Panc1 (cell line): ENCODE data around the gene TWIST2. TPM values are rescaled to one million over a fixed set of nuclear protein-coding genes. Genes with fewer than 3 reads are reported as not detected.
A peak's percentile ranks its signal among the peaks of the same experiment; 100 is the strongest.

Experiments
- ATAC-seq: fragments of 200-7000 bp; cut with Tn5 transposase; 2 replicates; pipeline ENCODE4 v1.9.1; 2020; ENCODE audit warnings: mild to moderate bottlenecking, moderate library complexity
- BruUV-seq: library from RNA; stranded (reverse); fragments of 400-500 nt; replicated peaks from 2 replicates; lab custom pipeline; 2021; lab: Mats Ljungman, UMichigan
- CTCF ChIA-PET: fragments of 300-600 bp; sonication (Branson Sonifier 250); formaldehyde crosslinking; loops from one replicate; lab custom pipeline; 2022; ENCODE audit warnings: antibody characterized with exemption; lab: Charles Lee
- POLR2A ChIA-PET: fragments of 300-600 bp; sonication (Branson Sonifier 250); formaldehyde crosslinking; loops from one replicate; lab custom pipeline; 2022; ENCODE audit warnings: antibody characterized with exemption; lab: Charles Lee
- DNase-seq: peaks from one replicate; pipeline ENCODE4 v3.0.0-alpha.2; 2010; ENCODE audit warnings: low read depth, low spot score
- H3K27ac ChIP-seq: 2 replicates; pipeline ENCODE4 v1.5.1; 2011; ENCODE audit warnings: mild to moderate bottlenecking, low read length, inconsistent platforms
- H3K27me3 ChIP-seq: fragments of 200-500 bp; sonication (Bioruptor generic); 2 replicates; pipeline ENCODE4 v1.6.0; 2014; ENCODE audit warnings: low read length, inconsistent platforms; ENCODE audit not compliant: control insufficient read depth, insufficient read depth
- H3K36me3 ChIP-seq: fragments of 200-500 bp; sonication (Bioruptor generic); 2 replicates; pipeline ENCODE4 v1.5.1; 2014; ENCODE audit warnings: inconsistent platforms, mild to moderate bottlenecking, low read length, moderate library complexity; ENCODE audit not compliant: control insufficient read depth, insufficient read depth
- H3K4me1 ChIP-seq: 2 replicates; pipeline ENCODE4 v1.5.1; 2011; ENCODE audit warnings: inconsistent platforms, mild to moderate bottlenecking, low read length, moderate library complexity; ENCODE audit not compliant: control insufficient read depth, insufficient read depth
- H3K4me3 ChIP-seq, 2 experiments: 2 replicates each; pipeline ENCODE4 v1.5.1; 2011 to 2012; ENCODE audit warnings: low read depth in 2 of 2, low read length in 2 of 2, mild to moderate bottlenecking in 2 of 2, inconsistent platforms in 1 of 2, moderate library complexity in 1 of 2
- H3K9me3 ChIP-seq: fragments of 200-500 bp; sonication (Bioruptor generic); 2 replicates; pipeline ENCODE4 v1.5.1; 2014; ENCODE audit warnings: low read depth, mild to moderate bottlenecking, inconsistent platforms, low read length, moderate library complexity; ENCODE audit not compliant: control insufficient read depth, insufficient read depth
- CTCF ChIP-seq: fragments of 450-650 bp; IDR thresholded peaks from 2 replicates; pipeline ENCODE4 v1.5.1; 2017; ENCODE audit warnings: mild to moderate bottlenecking
- POLR2AphosphoS5 ChIP-seq: IDR thresholded peaks from 2 replicates; pipeline ENCODE4 v1.6.1; 2012; ENCODE audit warnings: mild to moderate bottlenecking, low read depth, low read length, moderate library complexity
- REST ChIP-seq, 2 experiments: IDR thresholded peaks; 2 replicates each; pipeline ENCODE4 v1.6.1; 2011 to 2012; ENCODE audit warnings: low read depth in 2 of 2, control low read depth in 1 of 2, low read length in 1 of 2, mild to moderate bottlenecking in 1 of 2, moderate library complexity in 1 of 2; ENCODE audit not compliant: insufficient read depth in 1 of 2
- SIN3A ChIP-seq: IDR thresholded peaks from 2 replicates; pipeline ENCODE4 v1.6.1; 2012; ENCODE audit warnings: low read depth, mild to moderate bottlenecking, low read length, moderate library complexity, borderline replicate concordance; ENCODE audit not compliant: insufficient read depth
- TCF7L2 ChIP-seq: IDR thresholded peaks from 2 replicates; pipeline ENCODE4 v1.6.1; 2011; ENCODE audit warnings: mild to moderate bottlenecking, low read depth, low read length, inconsistent platforms
- in situ Hi-C: cut with HindIII; loops from 2 replicates; pipeline ENCODE4 v1.10.0; 2016; ENCODE audit warnings: low sequenced_read_pairs, low pct_unique_long_range_greater_than_20kb
- intact Hi-C: fragments of 100-400 bp; cut with micrococcal nuclease; formaldehyde crosslinking; loops from one replicate; pipeline ENCODE4 v1.10.0; 2022; ENCODE audit not compliant: unreplicated experiment
- total RNA-seq: library from RNA; stranded (reverse); gene quantifications from one replicate; pipeline ENCODE4 v1.2.1, GENCODE V29; 2021; ENCODE audit not compliant: unreplicated experiment

Gene TWIST2
- total RNA-seq, 1 experiment from 2014 or later: 4.2 TPM

DNA sequence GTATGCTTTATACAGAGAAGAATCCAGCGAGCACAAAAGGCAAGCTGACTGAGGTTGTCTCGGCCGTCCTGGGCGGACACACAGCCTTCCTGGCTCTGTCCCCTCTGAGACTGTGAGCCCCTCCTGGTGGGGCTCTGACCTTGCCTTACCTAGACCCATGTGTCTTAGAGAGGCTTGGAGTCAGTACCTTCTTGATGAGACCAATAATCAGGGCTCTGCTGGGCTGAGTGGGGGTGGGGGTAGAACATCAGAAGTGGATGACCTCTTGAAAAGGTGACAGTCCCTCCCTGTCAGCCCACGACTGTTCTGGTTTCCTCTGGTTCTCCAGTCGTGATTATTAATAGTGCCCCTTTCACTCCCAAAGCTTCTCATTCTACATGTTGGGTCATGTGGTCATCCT lies 31.2 kb downstream of the TWIST2 start:
- no peak for TF ChIP-seq POLR2AphosphoS5
- TF ChIP-seq SIN3A: no peak
- no peak for TF ChIP-seq TCF7L2
- no peak for TF ChIP-seq REST (IDR thresholded peaks at IDR 0.05; ENCODE audit: insufficient read depth in 1 of 2, low read depth in 2 of 2, low read length in 1 of 2)
- no peak for TF ChIP-seq CTCF
- Histone ChIP-seq H3K4me3 (no peak overlapping the region), H3K9me3 (no peaks in the 10 kb centered on the region), H3K27ac (no peak overlapping the region), H3K4me1 (no peaks in the 10 kb centered on the region), H3K27me3 (no peaks in the 10 kb centered on the region), H3K36me3 (no peaks in the 10 kb centered on the region)
- ChIA-PET POLR2A (no interaction called here), CTCF (no interaction called here)
- no peak for DNase-seq
- BruUV-seq: no TSS peak
- in situ Hi-C loops: no loop called here
- intact Hi-C loops: no loop called here
- ATAC-seq: no peak

DNA sequence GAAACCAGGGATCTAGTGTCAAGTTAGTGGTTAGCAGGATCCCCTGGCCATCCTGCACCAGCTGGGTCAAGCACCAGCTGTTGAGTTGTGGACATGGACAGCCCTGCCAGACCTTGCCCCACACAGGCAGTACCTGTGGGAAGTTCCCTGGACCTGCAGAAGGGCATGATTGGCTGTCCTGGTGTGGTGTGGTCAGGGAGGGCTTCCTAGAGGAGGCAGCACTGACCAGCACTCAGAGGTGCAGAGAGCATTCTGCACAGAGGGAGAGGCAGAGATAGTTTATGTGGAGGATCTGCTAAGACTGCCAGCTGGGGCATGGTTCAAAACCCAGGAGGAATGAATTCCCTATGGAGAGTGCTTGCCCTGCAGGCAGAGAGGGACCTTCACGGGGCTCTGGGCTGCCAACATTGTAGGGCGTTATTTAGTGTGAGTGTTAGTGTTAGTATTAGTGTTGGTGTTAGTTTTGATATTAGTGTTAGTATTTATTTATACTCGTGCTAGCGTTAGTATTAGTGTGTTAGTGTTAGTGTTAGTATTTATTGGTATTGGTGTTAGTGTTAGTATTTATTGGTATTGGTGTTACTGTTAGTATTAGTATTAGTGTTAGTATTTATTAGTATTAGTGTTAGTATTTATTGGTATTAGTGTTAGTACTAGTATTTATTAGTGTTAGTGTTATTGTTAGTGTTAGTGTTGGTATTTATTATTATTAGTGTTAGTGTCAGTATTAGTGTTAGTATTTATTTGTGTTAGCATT lies 31.9 kb downstream of the TWIST2 start:
- in situ Hi-C loops: no loop called here

More for the DNA sequence above, 31.9 kb downstream of the TWIST2 start:
- DNase-seq (no peak), ATAC-seq (peak; percentile 43; the same call in 1 of the 2 replicates)
- Histone ChIP-seq H3K4me1 (no peaks in the 10 kb centered on the region), H3K27me3 (no peaks in the 10 kb centered on the region), H3K4me3 (no peak overlapping the region), H3K36me3 (no peaks in the 10 kb centered on the region), H3K9me3 (no peaks in the 10 kb centered on the region), H3K27ac (no peak overlapping the region)
- intact Hi-C loops: no loop called here
- CTCF ChIA-PET: no interaction called here
- POLR2A ChIA-PET: no interaction called here
- BruUV-seq: no TSS peak
- no peak for TF ChIP-seq TCF7L2
- no peak for TF ChIP-seq SIN3A
- TF ChIP-seq REST (IDR thresholded peaks at IDR 0.05; ENCODE audit: insufficient read depth in 1 of 2, low read depth in 2 of 2, low read length in 1 of 2): no peak
- no peak for TF ChIP-seq POLR2AphosphoS5
- TF ChIP-seq CTCF: no peak
